COR-L47 (cell line): Measurements from ENCODE around the gene IL1RAPL2.
"Not testable (repeated sequence)": the region's sequence is repeated elsewhere in the genome, so short reads cannot be mapped to it uniquely, and the experiment has no call there.

Experiments
- DNase-seq: peaks from one replicate; lab custom pipeline; 2025; lab: John Stamatoyannopoulos, UW

The IL1RAPL2 gene

GRCh38 chrX:105609530-105609929, 1043.5 kb downstream of the IL1RAPL2 start:
- no peak for DNase-seq

GRCh38 chrX:105610411-105610810, 1044.4 kb downstream of the IL1RAPL2 start:
- DNase-seq = no peak

GRCh38 chrX:105618393-105619101, 1052.5 kb downstream of the IL1RAPL2 start:
- DNase-seq = no peak

- DNase-seq = no peak
These were observed 1068.2 kb downstream of the IL1RAPL2 start for GRCh38 chrX:105634180-105634579.

GRCh38 chrX:105635794-105636193, 1069.8 kb downstream of the IL1RAPL2 start:
- no peak for DNase-seq

- no peak for DNase-seq
These were observed 1070.7 kb downstream of the IL1RAPL2 start for GRCh38 chrX:105636667-105637066.

GRCh38 chrX:105645667-105646357, 1079.8 kb downstream of the IL1RAPL2 start:
- no peak for DNase-seq

- no peak for DNase-seq
These were observed 1080.8 kb downstream of the IL1RAPL2 start for GRCh38 chrX:105646592-105647372.

- DNase-seq = no peak
These were observed 1081.8 kb downstream of the IL1RAPL2 start for GRCh38 chrX:105647749-105648148.

- no peak for DNase-seq
These were observed 1082.7 kb downstream of the IL1RAPL2 start for GRCh38 chrX:105648732-105649131.

- no peak for DNase-seq
These were observed 1084.6 kb downstream of the IL1RAPL2 start for GRCh38 chrX:105650577-105650976.

- no peak for DNase-seq
These were observed 1085.0 kb downstream of the IL1RAPL2 start for GRCh38 chrX:105650986-105651385.

- no peak for DNase-seq
These were observed 1087.9 kb downstream of the IL1RAPL2 start for GRCh38 chrX:105653891-105654290.

- DNase-seq = no peak
These were observed 1092.1 kb downstream of the IL1RAPL2 start for GRCh38 chrX:105658136-105658535.

GRCh38 chrX:105662248-105662647, 1096.2 kb downstream of the IL1RAPL2 start:
- no peak for DNase-seq

GRCh38 chrX:105664243-105664642, 1098.2 kb downstream of the IL1RAPL2 start:
- no peak for DNase-seq

- not testable (repeated sequence) for DNase-seq
These were observed 1118.3 kb downstream of the IL1RAPL2 start for GRCh38 chrX:105684288-105684687.

GRCh38 chrX:105694839-105695238, 1128.8 kb downstream of the IL1RAPL2 start:
- DNase-seq = no peak

GRCh38 chrX:105695451-105695850, 1129.5 kb downstream of the IL1RAPL2 start:
- DNase-seq = no peak

- DNase-seq = no peak
These were observed 1130.9 kb downstream of the IL1RAPL2 start for GRCh38 chrX:105696870-105697269.

GRCh38 chrX:105697984-105698781, 1132.2 kb downstream of the IL1RAPL2 start:
- DNase-seq = no peak

GRCh38 chrX:105700331-105700730, 1134.3 kb downstream of the IL1RAPL2 start:
- DNase-seq = no peak
